Karpas-422 (cell line): ENCODE data around the gene ANKRD44. TPM values are rescaled to one million over a fixed set of nuclear protein-coding genes. Genes with fewer than 3 reads are reported as not detected.

Experiments used
- DNase-seq: peaks from one replicate; pipeline ENCODE4 v3.0.0-alpha.2; 2015
- H2AFZ ChIP-seq: fragments of 200-600 bp; sonication (generic); 2 replicates; pipeline ENCODE4 v1.6.1; 2014; ENCODE audit warnings: antibody characterized with exemption, low read length, mixed read lengths
- H3K27ac ChIP-seq: fragments of 200-600 bp; sonication (generic); 2 replicates; pipeline ENCODE4 v1.5.1; 2014; ENCODE audit warnings: mild to moderate bottlenecking, low read length, moderate library complexity
- H3K27me3 ChIP-seq: fragments of 200-600 bp; sonication (generic); 2 replicates; pipeline ENCODE4 v1.6.1; 2014; ENCODE audit warnings: low read length, mixed read lengths
- H3K36me3 ChIP-seq: fragments of 200-600 bp; sonication (generic); 2 replicates; pipeline ENCODE4 v1.6.1; 2014; ENCODE audit warnings: low read length, mixed read lengths; ENCODE audit not compliant: insufficient read depth
- H3K4me1 ChIP-seq: fragments of 200-600 bp; sonication (generic); 2 replicates; pipeline ENCODE4 v1.6.1; 2014; ENCODE audit warnings: mild to moderate bottlenecking, low read length, mixed read lengths
- H3K4me2 ChIP-seq: fragments of 200-600 bp; sonication (generic); 2 replicates; pipeline ENCODE4 v1.6.1; 2014; ENCODE audit warnings: low read length, low read depth, mild to moderate bottlenecking; ENCODE audit not compliant: poor library complexity, severe bottlenecking
- H3K4me3 ChIP-seq: fragments of 200-600 bp; sonication (generic); 2 replicates; pipeline ENCODE4 v1.5.1; 2014; ENCODE audit warnings: mild to moderate bottlenecking, antibody characterized with exemption, low read length, mixed read lengths
- H3K79me2 ChIP-seq: fragments of 200-600 bp; sonication (generic); 2 replicates; pipeline ENCODE4 v1.6.1; 2014; ENCODE audit warnings: mild to moderate bottlenecking, low read length, mixed read lengths
- H3K9ac ChIP-seq: fragments of 200-600 bp; sonication (generic); 2 replicates; pipeline ENCODE4 v1.6.0; 2014; ENCODE audit warnings: low read length
- H3K9me2 ChIP-seq: fragments of 200-600 bp; sonication (generic), shearing (Covaris generic); replicated peaks from 2 replicates; pipeline ENCODE4 v1.6.0; 2014; ENCODE audit warnings: mild to moderate bottlenecking, low read length, moderate library complexity; ENCODE audit not compliant: insufficient read depth
- H3K9me3 ChIP-seq: fragments of 300-700, 200-600 bp; sonication (generic); 2 replicates; pipeline ENCODE4 v1.6.1; 2014; ENCODE audit warnings: low read length, mixed read lengths
- H4K20me1 ChIP-seq: fragments of 200-600 bp; sonication (generic); 2 replicates; pipeline ENCODE4 v1.6.1; 2014; ENCODE audit warnings: mild to moderate bottlenecking, antibody characterized with exemption, low read length, low read depth; ENCODE audit not compliant: insufficient read depth
- total RNA-seq: library from RNA; depleted of rRNA; stranded (reverse); fragments of >200 nt; shearing (Covaris generic); gene quantifications from 2 replicates; pipeline ENCODE4 v1.2.3, GENCODE V29; 2014; ENCODE audit warnings: low replicate concordance

The ANKRD44 gene
- total RNA-seq, 1 experiment from 2014 or later, result 120 TPM

DNA sequence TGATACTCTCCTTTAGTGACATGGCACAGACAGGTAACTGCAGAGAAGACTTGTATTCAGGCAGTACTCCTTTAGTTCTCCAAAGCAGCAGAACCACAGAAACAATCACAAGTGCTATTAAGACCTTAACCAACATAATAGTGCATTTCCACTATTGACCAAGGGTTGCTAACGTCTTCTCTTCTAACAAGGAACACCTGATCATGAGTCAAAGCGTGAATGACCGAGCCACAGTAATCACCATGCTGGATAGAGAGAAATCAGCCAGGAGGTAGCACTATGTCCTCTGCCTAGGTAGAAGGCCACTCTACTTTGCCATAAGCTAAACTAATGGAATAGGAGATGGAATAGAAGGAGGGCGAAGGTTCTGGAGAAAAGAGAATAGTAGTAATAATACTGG lies 161.0 kb downstream of the ANKRD44 start:
- Histone ChIP-seq H3K9me3 (no peaks in the 10 kb centered on the region), H3K9ac (peak overlapping the region; percentile 0; the same call in 1 of the 2 replicates), H3K4me1 (peaks cover 96% of the 10 kb centered on the region), H3K36me3 (no peaks in the 10 kb centered on the region), H3K79me2 (peaks cover 53% of the 10 kb centered on the region), H3K27ac (peak overlapping the region; percentile 99), H4K20me1 (no peaks in the 10 kb centered on the region), H3K4me3 (no peak overlapping the region), H3K9me2 (no peaks in the 10 kb centered on the region), H3K27me3 (no peaks in the 10 kb centered on the region), H2AFZ (no peak overlapping the region), H3K4me2 (no peak overlapping the region)
- no peak for DNase-seq

DNA sequence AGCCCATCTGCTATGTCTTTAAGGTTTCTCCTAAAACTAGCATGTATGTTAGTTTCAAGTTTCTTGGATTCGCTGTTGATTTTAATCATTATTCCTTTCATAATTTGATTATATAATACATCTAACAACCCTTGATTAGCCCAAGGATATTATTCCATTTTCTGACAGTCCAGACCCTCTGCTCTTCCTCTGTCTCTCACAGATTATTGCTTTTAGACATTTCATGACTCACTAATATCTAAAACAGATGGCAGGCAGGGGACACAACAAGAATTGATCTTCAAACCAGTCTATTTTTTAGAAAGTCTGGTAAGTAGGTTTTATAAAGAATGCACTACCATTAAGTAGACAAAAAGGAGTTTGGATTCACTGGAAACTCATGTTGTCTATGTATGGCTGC lies 162.2 kb downstream of the ANKRD44 start:
- no peak overlapping the region for H3K9ac ChIP-seq
- H3K4me2 ChIP-seq, result no peak overlapping the region
- H3K27ac ChIP-seq, result peak overlapping the region; percentile 99
- H3K36me3 ChIP-seq, result no peaks in the 10 kb centered on the region
- no peaks in the 10 kb centered on the region for H3K27me3 ChIP-seq
- H4K20me1 ChIP-seq, result no peaks in the 10 kb centered on the region
- no peak for DNase-seq
- H2AFZ ChIP-seq, result no peak overlapping the region
- peaks cover 63% of the 10 kb centered on the region for H3K79me2 ChIP-seq
- no peak overlapping the region for H3K4me3 ChIP-seq
- no peaks in the 10 kb centered on the region for H3K9me3 ChIP-seq
- no peaks in the 10 kb centered on the region for H3K9me2 ChIP-seq
- H3K4me1 ChIP-seq, result peaks cover 92% of the 10 kb centered on the region

DNA sequence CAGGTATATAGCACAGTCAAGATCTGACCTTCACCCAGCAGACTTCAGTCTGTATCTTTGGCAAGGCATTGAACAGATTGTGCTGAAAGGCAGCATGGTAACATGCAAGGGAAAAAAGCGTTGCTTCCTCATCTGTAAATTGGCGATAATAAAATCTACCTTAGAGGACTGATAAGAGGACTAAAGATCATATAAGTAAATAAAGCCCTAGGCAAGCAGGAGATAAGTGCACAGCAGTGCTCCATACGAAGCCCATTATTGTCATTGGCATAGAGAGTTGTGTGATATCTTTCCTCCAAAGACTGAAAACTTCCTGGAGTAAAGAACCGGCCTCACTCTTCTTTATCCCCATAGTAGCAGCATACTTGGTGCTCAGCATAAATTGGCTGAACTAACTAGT lies 162.6 kb downstream of the ANKRD44 start:
- Histone ChIP-seq H3K4me1 (peaks cover 87% of the 10 kb centered on the region), H3K4me2 (no peak overlapping the region), H3K9me3 (no peaks in the 10 kb centered on the region), H4K20me1 (no peaks in the 10 kb centered on the region), H3K79me2 (peaks cover 63% of the 10 kb centered on the region), H2AFZ (no peak overlapping the region), H3K9me2 (no peaks in the 10 kb centered on the region), H3K27me3 (no peaks in the 10 kb centered on the region), H3K9ac (no peak overlapping the region), H3K36me3 (no peaks in the 10 kb centered on the region), H3K4me3 (no peak overlapping the region), H3K27ac (peak overlapping the region; percentile 99)
- DNase-seq, result no peak

- Histone ChIP-seq H3K4me1 (peaks cover 86% of the 10 kb centered on the region), H3K4me2 (peak overlapping the region; percentile 59), H3K79me2 (peaks cover 62% of the 10 kb centered on the region), H3K4me3 (no peak overlapping the region), H3K36me3 (no peaks in the 10 kb centered on the region), H3K9ac (no peak overlapping the region), H3K27me3 (no peaks in the 10 kb centered on the region), H3K9me2 (no peaks in the 10 kb centered on the region), H2AFZ (no peak overlapping the region), H4K20me1 (no peaks in the 10 kb centered on the region), H3K9me3 (no peaks in the 10 kb centered on the region), H3K27ac (peak overlapping the region; percentile 99)
- no peak for DNase-seq
Measured at GRCh38 chr2:197146995-197147394, 163.6 kb downstream of the ANKRD44 start.

- peak overlapping the region; percentile 18; the same call in 1 of the 2 replicates for H3K4me3 ChIP-seq
- H3K9me3 ChIP-seq, result no peaks in the 10 kb centered on the region
- H3K4me1 ChIP-seq, result peaks cover 84% of the 10 kb centered on the region
- peak overlapping the region; percentile 59 for H3K4me2 ChIP-seq
- peak overlapping the region; percentile 67 for H3K9ac ChIP-seq
- H3K36me3 ChIP-seq, result no peaks in the 10 kb centered on the region
- DNase-seq, result peak; percentile 95
- H3K27ac ChIP-seq, result peak overlapping the region; percentile 99
- peaks cover 60% of the 10 kb centered on the region for H3K79me2 ChIP-seq
- H3K27me3 ChIP-seq, result no peaks in the 10 kb centered on the region
- no peak overlapping the region for H2AFZ ChIP-seq
- no peaks in the 10 kb centered on the region for H3K9me2 ChIP-seq
- H4K20me1 ChIP-seq, result no peaks in the 10 kb centered on the region
Measured at GRCh38 chr2:197145471-197146056, 165.0 kb downstream of the ANKRD44 start.

DNA sequence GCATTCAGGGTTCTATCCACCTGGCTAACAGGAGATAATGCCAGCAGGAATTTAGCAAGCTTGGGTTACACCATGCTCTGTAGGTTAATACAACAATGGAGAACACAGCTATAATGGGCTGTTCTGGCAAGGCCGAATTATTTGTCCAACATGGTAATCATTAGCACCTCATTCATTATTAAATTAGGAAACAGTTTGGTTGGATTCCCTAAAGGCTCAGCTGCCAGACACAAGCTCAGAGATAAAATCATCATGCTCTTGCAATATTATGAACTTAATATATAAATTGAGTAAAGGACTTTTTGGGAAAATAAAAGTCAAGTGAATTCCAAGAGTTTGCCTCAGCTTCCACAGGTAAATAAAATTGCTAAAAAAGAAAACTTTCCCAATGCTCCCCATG lies 166.4 kb downstream of the ANKRD44 start:
- Histone ChIP-seq H3K9me2 (no peaks in the 10 kb centered on the region), H2AFZ (no peak overlapping the region), H3K27me3 (no peaks in the 10 kb centered on the region), H3K79me2 (peaks cover 57% of the 10 kb centered on the region), H3K9ac (peak overlapping the region; percentile 22; the same call in 1 of the 2 replicates), H3K4me2 (peak overlapping the region; percentile 40), H3K36me3 (no peaks in the 10 kb centered on the region), H4K20me1 (no peaks in the 10 kb centered on the region), H3K9me3 (no peaks in the 10 kb centered on the region), H3K27ac (peak overlapping the region; percentile 99), H3K4me1 (peaks cover 86% of the 10 kb centered on the region), H3K4me3 (no peak overlapping the region)
- DNase-seq, result no peak

GRCh38 chr2:197141702-197142473 lies 168.7 kb downstream of the ANKRD44 start:
- DNase-seq, result peak; percentile 76
- Histone ChIP-seq H3K4me1 (peaks cover 86% of the 10 kb centered on the region), H3K79me2 (peaks cover 60% of the 10 kb centered on the region), H3K9me2 (no peaks in the 10 kb centered on the region), H3K9me3 (no peaks in the 10 kb centered on the region), H3K36me3 (no peaks in the 10 kb centered on the region), H4K20me1 (no peaks in the 10 kb centered on the region), H3K4me3 (peak overlapping the region; percentile 30; the same call in 1 of the 2 replicates), H3K4me2 (peak overlapping the region; percentile 65), H3K9ac (peak overlapping the region; percentile 54), H3K27me3 (no peaks in the 10 kb centered on the region), H3K27ac (peak overlapping the region; percentile 95), H2AFZ (no peak overlapping the region)

GRCh38 chr2:197140045-197140444 lies 170.5 kb downstream of the ANKRD44 start:
- 0 out of 2 replicates have a peak, but pooled peaks cover 3% of the 10 kb centered on the region for H3K36me3 ChIP-seq
- no peak overlapping the region for H3K9ac ChIP-seq
- no peak overlapping the region for H3K4me2 ChIP-seq
- H3K4me1 ChIP-seq, result peaks cover 85% of the 10 kb centered on the region
- H3K9me2 ChIP-seq, result no peaks in the 10 kb centered on the region
- DNase-seq, result no peak
- peak overlapping the region; percentile 95 for H3K27ac ChIP-seq
- no peaks in the 10 kb centered on the region for H3K9me3 ChIP-seq
- no peak overlapping the region for H3K4me3 ChIP-seq
- no peak overlapping the region for H2AFZ ChIP-seq
- peaks cover 74% of the 10 kb centered on the region for H3K79me2 ChIP-seq
- H4K20me1 ChIP-seq, result no peaks in the 10 kb centered on the region
- no peaks in the 10 kb centered on the region for H3K27me3 ChIP-seq
